ENCODE data around the gene RFNG. TPM values are rescaled to one million over a fixed set of nuclear protein-coding genes. Genes with fewer than 3 reads are reported as not detected.

RFNG gene
- total RNA-seq, 1 donor from 2014 or later = 35.7 TPM

- DNase-seq = no peak
Measured at GRCh38 chr17:82013772-82014321, 37.8 kb downstream of the RFNG start.

- peak; percentile 62 for DNase-seq
Measured at GRCh38 chr17:82013341-82013740, 38.3 kb downstream of the RFNG start.

DNA sequence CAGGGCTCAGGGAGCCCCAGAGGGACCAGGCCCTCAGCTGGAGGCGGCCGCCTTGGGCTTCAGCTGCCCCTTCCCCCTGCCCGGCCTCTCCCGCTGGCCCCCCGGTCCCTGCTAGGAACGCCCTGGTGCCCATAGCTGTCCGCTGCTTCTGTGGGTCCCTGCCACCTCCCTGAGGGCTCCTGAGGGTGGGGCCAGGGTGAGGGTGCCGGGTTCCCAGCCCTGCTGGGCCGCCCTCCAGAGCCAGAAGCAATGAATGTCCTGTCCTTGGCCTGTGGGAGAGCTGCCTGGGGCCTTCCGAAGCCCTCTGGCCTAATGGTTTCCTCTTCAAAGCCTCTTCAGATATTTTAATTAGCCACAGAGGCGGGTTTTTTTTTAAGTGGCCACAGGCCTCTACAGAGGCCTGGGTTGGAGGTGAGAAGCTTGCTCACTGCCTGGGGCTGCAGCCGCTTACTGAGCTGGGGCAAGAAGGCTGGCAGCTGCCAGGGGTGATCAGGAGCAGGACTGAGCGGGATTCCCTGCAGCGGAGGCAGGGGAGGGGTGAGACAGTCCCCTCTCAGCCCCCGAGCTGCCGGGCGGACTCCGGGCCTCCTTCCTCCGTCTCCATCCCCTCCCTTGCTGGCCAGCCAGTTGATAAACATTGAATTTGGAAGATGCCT is 38.8 kb downstream of the RFNG start:
- DNase-seq = no peak

GRCh38 chr17:82012261-82012639 is 39.4 kb downstream of the RFNG start:
- DNase-seq = no peak

- no peak for DNase-seq
Measured at GRCh38 chr17:82011617-82012187, 39.9 kb downstream of the RFNG start.

DNA sequence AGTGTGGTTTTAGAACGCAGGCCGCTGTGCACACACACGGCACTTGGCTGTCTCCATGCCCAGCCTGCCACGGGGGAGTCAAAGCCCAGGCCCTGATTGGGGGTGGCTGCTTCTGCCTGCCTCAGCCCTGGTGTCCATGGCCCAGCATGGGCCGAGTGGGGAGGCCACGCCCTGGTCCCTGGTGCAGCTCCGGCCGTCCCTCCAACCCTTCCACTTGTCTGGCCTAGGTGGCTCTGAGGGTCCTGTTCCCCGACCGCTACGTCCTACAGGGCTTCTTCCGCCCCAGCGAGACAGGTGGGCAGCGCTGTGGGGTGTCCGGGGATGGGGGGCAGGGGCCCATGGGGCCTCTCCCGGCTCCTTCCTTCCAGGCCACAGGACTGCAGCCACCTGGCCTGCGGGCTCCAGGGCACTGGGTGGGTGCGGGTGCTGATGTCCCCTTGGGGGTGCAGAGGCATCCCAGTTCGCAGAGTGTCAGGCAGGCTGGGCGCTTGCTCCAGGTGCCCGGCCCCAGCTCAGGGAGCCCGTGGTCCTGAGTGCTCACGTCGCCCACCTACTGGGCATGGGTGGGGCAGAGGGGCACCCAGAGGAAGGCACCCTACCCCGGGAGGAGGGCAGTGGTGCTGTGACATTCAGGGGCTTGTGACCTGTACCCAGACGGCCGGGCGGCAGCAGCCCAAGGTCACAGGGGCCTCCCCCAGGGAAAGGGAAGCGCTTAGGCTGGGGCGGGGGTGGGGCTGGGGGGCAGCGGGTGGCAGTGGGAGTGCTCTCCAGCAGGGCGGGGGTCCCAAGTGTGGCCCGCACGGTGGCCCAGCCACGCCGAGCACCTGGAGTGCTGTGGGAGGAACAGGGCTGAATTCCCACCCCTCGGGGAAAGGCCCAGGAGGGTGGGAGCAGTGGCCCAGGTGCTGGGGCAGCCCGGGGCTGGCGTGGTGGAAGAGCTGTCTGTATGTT is 40.8 kb downstream of the RFNG start:
- DNase-seq = no peak

DNA sequence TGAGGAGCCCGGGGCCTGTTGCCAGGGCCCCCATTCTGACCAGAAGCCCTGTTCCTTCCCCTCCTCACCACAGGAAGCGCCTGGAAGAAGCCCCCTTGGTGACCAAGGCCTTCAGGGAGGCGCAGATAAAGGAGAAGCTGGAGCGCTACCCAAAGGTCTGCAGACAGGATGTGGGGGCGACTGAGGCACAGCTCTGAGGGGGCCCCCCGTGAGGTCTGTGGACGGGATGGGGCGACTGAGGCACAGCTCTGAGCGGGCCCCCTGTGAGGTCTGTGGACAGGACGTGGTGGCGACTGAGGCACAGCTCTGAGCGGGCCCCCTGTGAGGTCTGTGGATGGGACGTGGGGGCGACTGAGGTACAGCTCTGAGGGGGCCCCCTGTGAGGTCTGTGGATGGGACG is 42.2 kb downstream of the RFNG start:
- DNase-seq = no peak

- no peak for DNase-seq
Measured at GRCh38 chr17:82008941-82009405, 42.6 kb downstream of the RFNG start.

- DNase-seq = no peak
Measured at GRCh38 chr17:82008258-82008940, 43.2 kb downstream of the RFNG start.

DNA sequence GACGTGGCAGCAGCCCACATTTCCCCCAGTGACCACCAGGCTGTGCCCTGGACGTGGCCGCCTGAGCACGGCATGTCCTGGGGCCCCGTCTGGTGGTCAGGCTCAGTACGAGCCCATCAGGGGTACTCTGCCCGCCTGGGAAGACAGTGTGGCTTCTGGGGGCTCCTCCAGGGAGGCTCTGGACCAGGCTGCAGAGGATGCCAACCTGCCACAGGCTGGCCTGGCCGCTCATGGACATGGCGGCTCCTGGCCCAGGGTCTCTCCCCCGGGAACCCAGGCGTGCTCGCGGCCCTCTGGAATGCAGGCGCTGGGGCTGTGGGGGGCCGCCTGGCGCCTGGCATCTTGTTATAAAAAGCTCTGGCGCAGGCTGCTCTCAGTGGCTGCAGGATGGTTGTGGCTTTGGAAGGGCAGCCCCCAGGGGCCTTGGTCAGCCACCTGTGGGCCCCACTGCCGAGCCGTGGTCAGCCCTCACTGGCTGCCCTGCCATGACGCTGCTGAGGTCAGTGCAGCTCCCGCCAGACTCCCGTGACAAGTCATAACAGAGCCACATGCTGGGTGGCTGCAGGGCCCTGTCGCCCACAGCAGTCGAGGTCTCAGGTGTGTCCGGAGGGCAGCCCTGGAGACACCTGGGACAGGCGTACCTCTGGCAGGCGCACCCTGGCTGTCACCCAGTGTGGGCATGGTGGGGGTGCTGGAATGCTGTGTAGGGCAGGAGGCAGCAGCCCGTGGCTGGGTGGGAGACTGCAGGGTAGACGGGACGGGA is 43.9 kb downstream of the RFNG start:
- no peak for DNase-seq

GRCh38 chr17:82007228-82007494 is 44.5 kb downstream of the RFNG start:
- DNase-seq = no peak

- DNase-seq = peak; percentile 60
Measured at GRCh38 chr17:82006468-82007227, 45.0 kb downstream of the RFNG start.

DNA sequence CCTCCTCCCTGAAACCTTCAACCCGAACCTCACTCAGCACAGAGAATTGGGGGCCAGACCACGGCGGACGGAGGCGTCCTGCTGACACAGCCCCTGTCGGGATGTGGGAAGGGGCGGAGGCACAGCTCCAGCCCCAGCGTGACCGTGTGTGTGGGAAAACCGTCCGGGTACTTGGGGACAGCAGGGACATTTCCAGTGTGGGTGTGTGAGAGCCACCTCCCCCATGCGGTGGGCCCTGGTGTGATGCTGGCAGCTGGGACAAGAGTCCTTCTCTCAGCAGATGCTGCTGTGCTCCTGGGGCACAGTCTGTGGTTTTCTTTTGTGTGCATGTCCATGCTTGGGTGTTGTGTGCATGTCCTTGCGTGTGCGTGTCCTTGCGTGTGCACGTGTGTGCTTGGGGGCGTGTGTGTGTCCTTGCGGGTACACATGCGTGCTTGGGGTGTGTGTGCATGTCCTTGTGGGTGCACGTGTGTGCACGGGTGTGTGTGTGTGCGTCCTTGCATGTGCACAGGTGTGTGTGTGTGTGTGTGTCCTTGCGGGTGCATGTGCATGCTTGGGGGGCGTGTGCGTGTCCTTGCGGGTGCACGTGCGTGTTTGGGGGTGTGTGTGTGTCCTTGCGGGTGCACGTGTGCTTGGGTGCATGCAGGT is 45.8 kb downstream of the RFNG start:
- no peak for DNase-seq

DNA sequence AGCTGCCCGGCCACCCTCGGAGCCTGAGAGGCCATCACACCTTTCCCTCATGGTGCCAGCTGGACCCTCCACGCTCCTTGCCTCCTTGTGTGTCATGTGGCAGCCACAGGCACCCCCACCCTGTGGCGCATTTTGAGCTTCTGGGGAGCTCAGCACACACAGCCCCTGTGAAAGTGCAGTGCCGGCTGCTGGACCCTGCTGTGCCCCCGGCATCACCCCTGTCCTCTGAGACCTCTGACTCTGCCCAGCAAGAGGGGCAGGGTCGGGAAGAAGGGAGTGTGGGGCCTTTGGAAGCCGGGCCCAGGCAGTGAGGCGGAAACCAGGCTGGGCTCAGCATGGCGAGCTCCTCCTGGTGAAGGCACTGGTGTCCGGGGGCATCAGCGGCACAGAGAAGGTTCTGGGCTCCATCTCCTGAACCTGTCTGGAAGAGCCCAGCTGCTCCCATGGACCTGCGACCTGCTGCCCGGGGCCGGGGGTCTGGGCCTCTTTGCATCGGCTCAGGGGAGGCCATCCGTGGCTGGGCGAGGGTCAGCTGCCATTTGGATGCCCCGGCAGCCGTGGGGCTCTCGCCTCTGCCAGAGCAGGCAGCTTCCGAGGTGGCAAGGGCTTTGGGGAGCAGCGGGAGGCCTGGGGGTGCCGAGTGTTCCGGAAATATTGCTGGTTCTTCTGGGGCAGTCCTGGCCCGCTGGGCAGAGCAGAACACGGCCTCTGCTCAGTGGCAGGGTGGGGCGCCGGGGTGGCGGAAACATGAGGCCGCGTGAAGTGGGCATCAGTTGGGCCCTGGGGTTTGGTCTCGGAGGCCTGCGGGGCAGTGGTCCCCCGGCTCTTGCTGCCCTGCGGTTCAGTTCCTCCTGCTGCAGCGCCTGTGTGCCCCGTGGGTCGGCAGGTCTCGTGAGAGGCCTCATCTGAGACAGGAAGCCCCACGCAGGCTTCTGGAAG is 46.8 kb downstream of the RFNG start:
- DNase-seq = no peak

DNA sequence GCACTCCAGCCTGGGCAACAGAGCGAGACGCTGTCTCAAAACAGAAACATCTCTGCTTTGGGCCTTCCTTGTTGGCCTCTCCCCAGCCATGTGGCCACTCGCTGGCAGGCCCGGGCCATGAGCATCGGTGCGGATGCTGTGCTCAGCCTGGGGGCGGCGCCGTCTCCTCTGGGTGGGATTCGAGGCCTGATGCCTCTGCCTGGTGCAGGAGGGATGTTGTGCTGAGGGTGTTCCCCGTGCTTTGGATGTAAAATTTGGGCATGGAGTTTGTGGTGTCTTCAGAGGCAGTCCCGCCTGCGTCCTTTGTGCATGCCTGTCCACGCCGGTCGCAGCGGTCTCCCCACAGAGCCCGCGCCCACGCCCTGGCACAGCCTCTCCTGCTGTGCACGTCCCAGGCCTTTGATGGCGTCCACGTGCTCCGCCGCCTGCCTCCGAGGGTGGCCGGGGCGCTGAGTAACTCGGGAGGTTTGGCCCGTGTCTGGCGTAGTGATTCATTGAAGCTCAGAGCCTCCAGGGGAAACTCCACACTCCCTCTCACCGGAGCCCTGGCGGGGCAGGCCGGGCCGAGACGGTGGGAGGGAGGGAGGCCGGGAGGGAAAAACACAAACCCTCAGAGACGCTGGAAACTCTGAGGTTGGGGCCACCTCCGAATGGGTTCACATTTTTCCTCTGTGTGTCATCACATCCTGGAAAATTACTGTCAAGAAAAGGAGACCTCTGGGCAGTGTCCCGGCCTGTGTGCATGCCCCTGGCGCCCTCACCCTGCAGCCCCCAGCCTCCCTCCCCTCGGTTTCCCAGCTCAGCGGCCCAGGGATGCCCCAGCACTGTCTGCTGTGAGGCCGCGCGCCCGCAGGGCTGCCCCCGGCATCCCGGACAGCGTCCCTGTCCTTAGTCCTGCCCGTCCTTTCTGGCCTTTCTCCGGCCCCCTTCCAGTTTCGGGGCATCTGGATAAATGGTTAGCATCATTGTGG is 47.9 kb downstream of the RFNG start:
- peak; percentile 57 for DNase-seq

DNA sequence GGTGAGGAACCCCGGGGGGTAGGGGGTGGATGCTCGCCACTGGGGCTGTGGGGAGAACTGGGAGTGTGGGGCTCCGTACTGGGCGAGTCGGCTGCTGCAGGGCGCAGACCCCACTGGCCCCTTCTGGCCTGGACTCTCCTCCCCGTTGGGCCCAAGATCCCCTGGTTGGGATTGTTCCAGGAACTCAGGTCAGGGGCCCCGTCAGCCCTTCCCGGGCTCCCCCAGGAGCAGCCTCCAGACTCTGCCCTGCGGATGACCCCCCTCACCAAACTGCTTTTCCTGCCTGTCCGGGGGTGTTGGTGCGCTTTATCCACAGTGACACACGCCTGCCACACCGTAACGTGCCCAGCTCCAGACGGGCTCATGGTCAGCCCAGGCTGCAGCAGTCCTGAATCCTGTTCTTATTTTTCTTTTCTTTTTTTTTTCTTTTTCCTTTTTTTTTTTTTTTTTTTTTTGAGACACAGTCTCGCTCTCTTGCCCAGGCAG is 50.0 kb downstream of the RFNG start:
- no peak for DNase-seq

DNA sequence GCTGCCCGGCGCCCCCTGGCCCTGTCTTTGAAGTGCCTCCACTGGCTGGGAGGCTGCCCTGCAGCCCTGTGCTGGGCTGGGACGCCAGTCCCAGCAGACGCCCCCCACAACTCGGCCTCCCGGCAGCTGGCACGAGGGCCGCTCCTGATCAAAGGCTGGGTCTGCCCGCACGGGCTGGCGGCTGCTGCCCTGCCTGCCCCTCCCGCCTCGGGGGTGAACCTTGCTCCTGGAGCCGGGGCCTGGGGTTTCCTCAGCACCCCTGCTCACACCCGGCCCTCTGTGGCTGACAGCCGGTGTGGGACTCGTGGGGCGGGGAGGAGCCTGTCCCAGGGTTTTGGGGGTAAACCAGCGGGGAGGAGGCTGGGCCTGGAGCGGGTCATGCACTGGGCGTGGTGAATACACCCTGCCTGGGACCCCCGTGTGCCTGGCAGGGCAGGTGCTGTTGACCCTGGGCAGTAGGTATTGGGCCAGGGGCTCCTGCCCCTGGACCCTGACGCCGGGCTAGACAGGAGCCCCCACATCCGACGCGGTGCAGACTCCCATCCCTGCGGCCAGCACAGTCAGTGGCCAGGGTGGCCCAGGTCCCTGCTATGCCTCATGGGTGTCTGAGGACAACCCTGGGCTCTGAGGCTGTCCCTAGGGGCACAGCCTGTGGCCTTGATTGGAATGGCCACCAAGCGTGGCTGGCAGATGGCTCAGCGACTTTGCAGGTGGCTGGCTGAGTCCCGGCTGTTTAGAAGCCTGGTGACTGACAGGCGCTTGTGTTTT is 50.6 kb downstream of the RFNG start:
- peak; percentile 72 for DNase-seq
